H1 (cell line): ENCODE results near the gene ATP6V1B1.

ENCODE experiments used
- EP300 ChIP-seq, 2 experiments: IDR thresholded peaks; 1 replicate in 1 of 2; 2 replicates in 1 of 2; pipeline ENCODE4 v1.6.1; 2011 to 2012; ENCODE audit warnings: low read depth in 2 of 2, low read length in 2 of 2, mild to moderate bottlenecking in 2 of 2, borderline replicate concordance in 1 of 2, inconsistent platforms in 1 of 2, moderate library complexity in 1 of 2
- POLR2A ChIP-seq, 2 experiments: IDR thresholded peaks; 1 replicate in 1 of 2; 2 replicates in 1 of 2; pipeline ENCODE4 v1.6.1; 2011; ENCODE audit warnings: low read depth in 2 of 2, low read length in 2 of 2, mild to moderate bottlenecking in 2 of 2; ENCODE audit errors: control extremely low read depth in 1 of 2

- TF ChIP-seq POLR2A (IDR thresholded peaks at IDR 0.05; ENCODE audit: control extremely low read depth in 1 of 2, low read depth in 2 of 2, low read length in 2 of 2) (no peak), EP300 (IDR thresholded peaks at IDR 0.05; ENCODE audit: borderline replicate concordance in 1 of 2, low read depth in 2 of 2, low read length in 2 of 2) (no peak)
These were observed 31.5 kb downstream of the ATP6V1B1 start for GRCh38 chr2:70967189-70967588.
